Endothelial cell of umbilical vein (primary cell): ENCODE data around the gene DHDH. TPM values are rescaled to one million over a fixed set of nuclear protein-coding genes. Genes with fewer than 3 reads are reported as not detected.

ENCODE experiments used
- BruUV-seq: library from RNA; stranded (reverse); fragments of 400-500 nt; replicated peaks from 2 replicates; lab custom pipeline; 2021; lab: Mats Ljungman, UMichigan
- CTCF ChIA-PET: fragments of 300-600, 350-600 bp; sonication (Branson Sonifier 250); formaldehyde crosslinking; loops from one replicate; lab custom pipeline; 2021; ENCODE audit warnings: antibody characterized with exemption, inconsistent platforms; lab: Charles Lee
- POLR2A ChIA-PET: fragments of 300-600, 350-600 bp; sonication (Branson Sonifier 250); formaldehyde crosslinking; loops from one replicate; lab custom pipeline; 2021; ENCODE audit warnings: antibody characterized with exemption, inconsistent platforms; lab: Charles Lee
- DNase-seq: peaks from one replicate; pipeline ENCODE4 v3.0.0-alpha.2; 2011; ENCODE audit warnings: low read depth, low spot score
- FAIRE-seq: peaks from 2 replicates; lab custom pipeline; 2011; peaks lifted over from hg19 to GRCh38; lab: Jason Lieb, UNC
- H2AFZ ChIP-seq: 2 replicates; pipeline ENCODE4 v1.6.0; 2012; ENCODE audit warnings: low read depth, low read length, control low read depth, inconsistent platforms
- H3K27ac ChIP-seq: 2 replicates; pipeline ENCODE4 v1.5.1; 2011; ENCODE audit warnings: low read depth, mild to moderate bottlenecking, control low read depth, low read length, moderate library complexity; ENCODE audit not compliant: insufficient read depth
- H3K27me3 ChIP-seq, 2 experiments: 2 replicates each; pipeline versions ENCODE4 v1.6.0 to v1.6.1; 2011; ENCODE audit warnings: low read length in 2 of 2, mixed read lengths in 1 of 2; ENCODE audit not compliant: control insufficient read depth in 2 of 2, insufficient read depth in 2 of 2
- H3K36me3 ChIP-seq, 2 experiments: 2 replicates in 1 of 2; 3 replicates in 1 of 2; pipeline ENCODE4 v1.5.1; 2011; ENCODE audit warnings: low read length in 2 of 2, mild to moderate bottlenecking in 1 of 2, moderate library complexity in 1 of 2; ENCODE audit not compliant: control insufficient read depth in 2 of 2, insufficient read depth in 2 of 2; ENCODE audit errors: extremely low read depth in 1 of 2
- H3K4me1 ChIP-seq: 3 replicates; pipeline ENCODE4 v1.5.1; 2011; ENCODE audit warnings: mild to moderate bottlenecking, low read length; ENCODE audit not compliant: control insufficient read depth, insufficient read depth; ENCODE audit errors: extremely low read depth
- H3K4me2 ChIP-seq: 2 replicates; pipeline ENCODE4 v1.6.1; 2011; ENCODE audit warnings: low read length, control low read depth, mixed read lengths; ENCODE audit not compliant: insufficient read depth
- H3K4me3 ChIP-seq, 3 experiments: fragments of 200-600 bp in 1 of 3; sonication (generic), shearing (Covaris generic) in 1 of 3; replicated peaks in 1 of 3; 2 replicates each; pipeline ENCODE4 v1.5.1; 2011 to 2016; ENCODE audit warnings: control low read depth in 3 of 3, low read length in 3 of 3, mild to moderate bottlenecking in 2 of 3, inconsistent platforms in 1 of 3, low read depth in 1 of 3, moderate library complexity in 1 of 3; ENCODE audit not compliant: insufficient read depth in 1 of 3
- H3K79me2 ChIP-seq: 2 replicates; pipeline ENCODE4 v1.6.0; 2012; ENCODE audit warnings: low read length, inconsistent platforms; ENCODE audit not compliant: control insufficient read depth, insufficient read depth
- H3K9ac ChIP-seq: replicated peaks from 2 replicates; pipeline ENCODE3; 2011; ENCODE audit warnings: low read length, control low read depth; ENCODE audit not compliant: insufficient read depth; ENCODE audit errors: extremely low read depth
- H3K9me1 ChIP-seq: replicated peaks from 3 replicates; pipeline ENCODE4 v1.6.0; 2011; ENCODE audit warnings: mild to moderate bottlenecking, low read length; ENCODE audit not compliant: control insufficient read depth, insufficient read depth; ENCODE audit errors: extremely low read depth
- H3K9me3 ChIP-seq: replicated peaks from 2 replicates; pipeline ENCODE4 v1.5.1; 2012; ENCODE audit warnings: low read length, inconsistent platforms; ENCODE audit not compliant: control insufficient read depth, insufficient read depth
- H4K20me1 ChIP-seq: replicated peaks from 2 replicates; pipeline ENCODE3; 2011; ENCODE audit warnings: mild to moderate bottlenecking, low read length; ENCODE audit not compliant: control insufficient read depth, insufficient read depth; ENCODE audit errors: extremely low read depth
- FOS ChIP-seq: IDR thresholded peaks from 2 replicates; pipeline ENCODE4 v1.6.1; 2011; ENCODE audit warnings: mild to moderate bottlenecking, low read length, moderate library complexity, borderline replicate concordance; ENCODE audit not compliant: insufficient read depth
- GATA2 ChIP-seq: IDR thresholded peaks from 2 replicates; pipeline ENCODE4 v1.7.0; 2011; ENCODE audit warnings: low read depth, mild to moderate bottlenecking, moderate library complexity, mixed read lengths, low read length; ENCODE audit not compliant: insufficient read length, insufficient read depth
- JUN ChIP-seq: IDR thresholded peaks from 2 replicates; pipeline ENCODE4 v1.6.1; 2011; ENCODE audit warnings: borderline replicate concordance, low read depth; ENCODE audit not compliant: insufficient read length, insufficient read depth
- MYC ChIP-seq: IDR thresholded peaks from one replicate; pipeline ENCODE4 v1.6.1; 2011; ENCODE audit warnings: mild to moderate bottlenecking, low read depth, low read length
- POLR2A ChIP-seq: IDR thresholded peaks from 2 replicates; pipeline ENCODE4 v1.6.1; 2012; ENCODE audit warnings: low read depth, mild to moderate bottlenecking, control low read depth, low read length
- POLR2AphosphoS5 ChIP-seq: IDR thresholded peaks from 2 replicates; pipeline ENCODE4 v1.6.1; 2012; ENCODE audit warnings: low read depth, mild to moderate bottlenecking, control low read depth, low read length, moderate library complexity; ENCODE audit not compliant: insufficient read depth
- dilution Hi-C: fragments of 300-500 bp; cut with MboI; formaldehyde crosslinking; loops from one replicate; pipeline ENCODE4 v1.15.0; 2019; ENCODE audit warnings: low sequenced_read_pairs; ENCODE audit not compliant: extremely low pct_ligation_motif_present
- intact Hi-C: fragments of 100-400 bp; cut with micrococcal nuclease; formaldehyde crosslinking; loops from one replicate; pipeline ENCODE4 v1.10.0; 2022
- polyA plus RNA-seq, 4 experiments: library from polyadenylated mRNA; depleted of rRNA in 3 of 4; stranded (reverse) in 3 of 4; unstranded in 1 of 4; fragments of >200 nt; gene quantifications; 2 replicates each; pipeline versions ENCODE4 v1.2.1 to v1.2.3, GENCODE V29; 2011 to 2012; ENCODE audit warnings: missing spikeins in 1 of 4
- total RNA-seq: library from RNA; stranded (reverse); gene quantifications from 2 replicates; pipeline ENCODE4 v1.2.3, GENCODE V29; 2021
- TF ChIP-seq, protein P1 (sequence below), 2 donors: IDR thresholded peaks; 1 replicate in 1 of 2; 2 replicates in 1 of 2; pipeline ENCODE4 v1.5.1; 2011; ENCODE audit warnings: low read length in 2 of 2, mild to moderate bottlenecking in 2 of 2, moderate library complexity in 2 of 2, control low read depth in 1 of 2, inconsistent platforms in 1 of 2, low read depth in 1 of 2; ENCODE audit not compliant: insufficient read depth in 1 of 2; ENCODE audit errors: extremely low read depth in 1 of 2
- TF ChIP-seq, protein P2 (sequence below): IDR thresholded peaks from 2 replicates; pipeline ENCODE4 v1.6.1; 2011; ENCODE audit not compliant: insufficient read depth, insufficient read length

The DHDH gene
- total and polyA plus RNA-seq, 2 donors (not counting 3 experiments of a cell fraction or from before 2014, with no cell fraction given): not detected

DNA sequence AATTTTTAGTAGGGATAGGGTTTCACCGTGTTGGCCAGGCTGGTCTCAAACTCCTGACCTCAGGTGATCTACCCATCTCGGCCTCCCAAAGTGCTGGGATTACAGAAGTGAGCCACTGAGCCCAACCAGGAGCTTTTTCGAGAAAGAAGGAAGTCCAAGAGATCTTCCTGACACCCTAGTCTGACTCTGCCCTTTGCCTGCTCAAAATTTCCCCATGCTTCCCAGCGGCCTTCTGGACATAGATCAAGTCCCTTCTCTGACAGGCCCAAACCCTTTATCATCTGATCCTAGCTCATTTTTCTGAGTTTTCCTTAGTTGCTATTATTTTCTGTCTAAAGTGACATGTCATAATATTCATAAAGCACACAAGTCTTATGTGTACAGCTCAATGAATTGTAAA lies 19.6 kb downstream of the DHDH start:
- H4K20me1 ChIP-seq: no peaks in the 10 kb centered on the region
- no peak overlapping the region for H3K4me3 ChIP-seq
- H3K36me3 ChIP-seq: peaks cover 0 to 3% of the 10 kb centered on the region in 2 experiments
- no TSS peak for BruUV-seq
- peaks cover 24% of the 10 kb centered on the region for H3K79me2 ChIP-seq
- no peak for TF ChIP-seq POLR2AphosphoS5
- TF ChIP-seq, protein P1, sequence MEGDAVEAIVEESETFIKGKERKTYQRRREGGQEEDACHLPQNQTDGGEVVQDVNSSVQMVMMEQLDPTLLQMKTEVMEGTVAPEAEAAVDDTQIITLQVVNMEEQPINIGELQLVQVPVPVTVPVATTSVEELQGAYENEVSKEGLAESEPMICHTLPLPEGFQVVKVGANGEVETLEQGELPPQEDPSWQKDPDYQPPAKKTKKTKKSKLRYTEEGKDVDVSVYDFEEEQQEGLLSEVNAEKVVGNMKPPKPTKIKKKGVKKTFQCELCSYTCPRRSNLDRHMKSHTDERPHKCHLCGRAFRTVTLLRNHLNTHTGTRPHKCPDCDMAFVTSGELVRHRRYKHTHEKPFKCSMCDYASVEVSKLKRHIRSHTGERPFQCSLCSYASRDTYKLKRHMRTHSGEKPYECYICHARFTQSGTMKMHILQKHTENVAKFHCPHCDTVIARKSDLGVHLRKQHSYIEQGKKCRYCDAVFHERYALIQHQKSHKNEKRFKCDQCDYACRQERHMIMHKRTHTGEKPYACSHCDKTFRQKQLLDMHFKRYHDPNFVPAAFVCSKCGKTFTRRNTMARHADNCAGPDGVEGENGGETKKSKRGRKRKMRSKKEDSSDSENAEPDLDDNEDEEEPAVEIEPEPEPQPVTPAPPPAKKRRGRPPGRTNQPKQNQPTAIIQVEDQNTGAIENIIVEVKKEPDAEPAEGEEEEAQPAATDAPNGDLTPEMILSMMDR (IDR thresholded peaks at IDR 0.05; ENCODE audit: extremely low read depth in 1 of 2, insufficient read depth in 1 of 2, low read depth in 1 of 2, low read length in 2 of 2): no peak
- no peak for TF ChIP-seq GATA2
- TF ChIP-seq POLR2A: no peak
- no peak for TF ChIP-seq MYC
- TF ChIP-seq, protein P2, sequence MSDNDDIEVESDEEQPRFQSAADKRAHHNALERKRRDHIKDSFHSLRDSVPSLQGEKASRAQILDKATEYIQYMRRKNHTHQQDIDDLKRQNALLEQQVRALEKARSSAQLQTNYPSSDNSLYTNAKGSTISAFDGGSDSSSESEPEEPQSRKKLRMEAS: no peak
- no peak for TF ChIP-seq FOS
- TF ChIP-seq JUN: no peak
- H3K9me3 ChIP-seq: no peaks in the 10 kb centered on the region
- H3K4me1 ChIP-seq: peaks cover 18% of the 10 kb centered on the region
- H3K9ac ChIP-seq: no peak overlapping the region
- no peak overlapping the region for H3K27ac ChIP-seq
- dilution Hi-C loops (no loop called here), intact Hi-C loops (no loop called here)
- H2AFZ ChIP-seq: no peak overlapping the region
- H3K9me1 ChIP-seq: no peaks in the 10 kb centered on the region
- DNase-seq: no peak
- no peak overlapping the region for H3K4me2 ChIP-seq
- no peak for FAIRE-seq
- no peaks in the 10 kb centered on the region for H3K27me3 ChIP-seq
- ChIA-PET POLR2A (interaction anchor here (0.6 kb wide), 1 partner anchor 321 kb away, joined by 3 read pairs; no protein-coding TSS in a partner anchor), CTCF (interaction anchor here (1.0 to 3.5 kb wide), 3 partner anchors 18 to 110 kb away, joined by 5 to 21 read pairs (median 6); partner anchors contain the start of gene NUCB1)
